Vagina (tissue), 2 donors: ENCODE results near the gene ARHGAP19. TPM values are rescaled to one million over a fixed set of nuclear protein-coding genes. Genes with fewer than 3 reads are reported as not detected.
"Not testable (repeated sequence)": the region's sequence is repeated elsewhere in the genome, so short reads cannot be mapped to it uniquely, and the experiment has no call there.

Experiments
- DNase-seq, 2 donors: peaks; one replicate each; pipeline ENCODE4 v3.0.0-alpha.2; 2017; ENCODE audit errors: extremely low spot score in 2 of 2
- H3K27ac ChIP-seq: fragments of 200-600 bp; sonication (generic); one replicate; pipeline ENCODE4 v1.5.1; 2019
- H3K27me3 ChIP-seq: fragments of 200-600 bp; sonication (generic); one replicate; pipeline ENCODE4 v1.5.1; 2019
- H3K36me3 ChIP-seq, 2 donors: fragments of 200-600 bp; sonication (generic); one replicate each; pipeline ENCODE4 v1.5.1; 2017 to 2019
- H3K4me1 ChIP-seq: fragments of 200-600 bp; sonication (generic); one replicate; pipeline ENCODE4 v1.5.1; 2019
- H3K4me3 ChIP-seq, 2 donors: fragments of 200-600 bp; sonication (generic); 1 replicate in 1 of 2; 2 replicates in 1 of 2; pipeline ENCODE4 v1.5.1; 2016 to 2019
- H3K9me3 ChIP-seq: fragments of 200-600 bp; sonication (generic); one replicate; pipeline ENCODE4 v1.5.1; 2019
- POLR2A ChIP-seq, 2 donors: fragments of 450-650 bp; IDR thresholded peaks; one replicate each; pipeline ENCODE4 v1.6.1; 2017; ENCODE audit warnings: antibody characterized with exemption in 2 of 2, mild to moderate bottlenecking in 2 of 2, moderate library complexity in 2 of 2
- POLR2AphosphoS5 ChIP-seq, 2 donors: sonication (generic); formaldehyde crosslinking; IDR thresholded peaks; one replicate each; pipeline ENCODE4 v1.9.0; 2017; ENCODE audit warnings: antibody characterized with exemption in 2 of 2, mild to moderate bottlenecking in 2 of 2, low read depth in 1 of 2; ENCODE audit not compliant: insufficient read depth in 1 of 2
- intact Hi-C: fragments of 100-400 bp; cut with DNase I; formaldehyde crosslinking; loops from one replicate; pipeline ENCODE4 v1.15.1; 2023
- total RNA-seq: library from RNA; depleted of rRNA; stranded (reverse); fragments of >200 nt; gene quantifications from one replicate; pipeline ENCODE4 v1.2.3, GENCODE V29; 2016
- TF ChIP-seq, protein P1 (sequence below), 3 experiments: fragments of 450-650 bp in 2 of 3; fragments of 200-600 bp in 1 of 3; sonication (generic) in 1 of 3; IDR thresholded peaks; one replicate each; pipeline ENCODE4 v1.5.1; 2017 to 2019; ENCODE audit warnings: antibody characterized with exemption in 3 of 3, mild to moderate bottlenecking in 2 of 3, moderate library complexity in 2 of 3

Gene ARHGAP19
- total RNA-seq, 1 donor from 2014 or later = 3.9 TPM

DNA sequence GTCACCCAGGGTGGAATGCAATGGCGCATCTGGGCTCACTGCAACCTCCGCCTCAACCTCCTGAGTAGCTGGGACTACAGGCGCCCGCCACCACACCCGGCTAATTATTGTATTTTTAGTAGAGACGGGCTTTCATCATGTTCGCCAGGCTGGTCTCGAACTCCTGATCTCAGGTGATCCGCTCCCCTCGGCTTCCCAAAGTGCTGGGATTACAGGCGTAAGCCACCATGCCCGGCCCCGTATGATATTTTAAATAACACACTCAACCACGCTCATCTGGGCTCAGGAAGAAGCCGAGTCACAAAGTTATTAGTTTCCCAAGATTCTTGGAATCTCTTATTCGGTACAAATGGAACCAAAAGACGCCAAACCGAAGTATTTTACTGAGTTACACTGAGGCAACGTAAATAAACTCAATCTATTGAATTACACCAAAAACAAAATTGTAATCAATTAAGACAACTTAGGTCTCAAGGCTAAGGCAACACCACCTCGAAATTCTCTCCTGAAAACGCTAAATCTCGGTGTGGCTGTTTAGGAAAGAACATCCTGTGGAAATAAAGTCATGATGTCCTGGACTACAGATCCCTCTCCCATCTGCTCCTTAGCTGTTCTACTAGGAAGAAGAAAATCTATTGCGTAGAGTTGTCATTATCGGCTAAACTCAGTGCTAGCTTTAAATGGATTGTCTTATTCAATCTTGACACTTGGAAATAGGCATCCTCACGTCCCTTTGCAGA, 910 bp downstream of the ARHGAP19 start:
- Histone ChIP-seq H3K4me3 (peak overlapping the region; percentile 73 to 97), H3K9me3 (no peaks in the 10 kb centered on the region), H3K4me1 (peaks cover 8% of the 10 kb centered on the region), H3K27me3 (no peaks in the 10 kb centered on the region), H3K27ac (peak overlapping the region; percentile 90), H3K36me3 (no peaks in the 10 kb centered on the region)
- intact Hi-C loops = loop anchor here (5.0 kb wide), 1 partner anchor 41 kb away; the partner anchor contains the start of gene FRAT2
- no peak for DNase-seq
- TF ChIP-seq, protein P1, sequence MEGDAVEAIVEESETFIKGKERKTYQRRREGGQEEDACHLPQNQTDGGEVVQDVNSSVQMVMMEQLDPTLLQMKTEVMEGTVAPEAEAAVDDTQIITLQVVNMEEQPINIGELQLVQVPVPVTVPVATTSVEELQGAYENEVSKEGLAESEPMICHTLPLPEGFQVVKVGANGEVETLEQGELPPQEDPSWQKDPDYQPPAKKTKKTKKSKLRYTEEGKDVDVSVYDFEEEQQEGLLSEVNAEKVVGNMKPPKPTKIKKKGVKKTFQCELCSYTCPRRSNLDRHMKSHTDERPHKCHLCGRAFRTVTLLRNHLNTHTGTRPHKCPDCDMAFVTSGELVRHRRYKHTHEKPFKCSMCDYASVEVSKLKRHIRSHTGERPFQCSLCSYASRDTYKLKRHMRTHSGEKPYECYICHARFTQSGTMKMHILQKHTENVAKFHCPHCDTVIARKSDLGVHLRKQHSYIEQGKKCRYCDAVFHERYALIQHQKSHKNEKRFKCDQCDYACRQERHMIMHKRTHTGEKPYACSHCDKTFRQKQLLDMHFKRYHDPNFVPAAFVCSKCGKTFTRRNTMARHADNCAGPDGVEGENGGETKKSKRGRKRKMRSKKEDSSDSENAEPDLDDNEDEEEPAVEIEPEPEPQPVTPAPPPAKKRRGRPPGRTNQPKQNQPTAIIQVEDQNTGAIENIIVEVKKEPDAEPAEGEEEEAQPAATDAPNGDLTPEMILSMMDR (IDR thresholded peaks at IDR 0.05) = no peak
- TF ChIP-seq POLR2AphosphoS5 (IDR thresholded peaks at IDR 0.05; ENCODE audit: insufficient read depth in 1 of 2, low read depth in 1 of 2) = no peak
- TF ChIP-seq POLR2A (IDR thresholded peaks at IDR 0.05) = no peak

GRCh38 chr10:97290576-97291356, 1.7 kb downstream of the ARHGAP19 start:
- H3K4me1 ChIP-seq, H3K27me3 ChIP-seq, DNase-seq, H3K27ac ChIP-seq, H3K9me3 ChIP-seq, H3K36me3 ChIP-seq, H3K4me3 ChIP-seq: not testable (repeated sequence)
- intact Hi-C loops = loop anchor here (5.0 kb wide), 1 partner anchor 42 kb away; the partner anchor contains the start of gene FRAT2

DNA sequence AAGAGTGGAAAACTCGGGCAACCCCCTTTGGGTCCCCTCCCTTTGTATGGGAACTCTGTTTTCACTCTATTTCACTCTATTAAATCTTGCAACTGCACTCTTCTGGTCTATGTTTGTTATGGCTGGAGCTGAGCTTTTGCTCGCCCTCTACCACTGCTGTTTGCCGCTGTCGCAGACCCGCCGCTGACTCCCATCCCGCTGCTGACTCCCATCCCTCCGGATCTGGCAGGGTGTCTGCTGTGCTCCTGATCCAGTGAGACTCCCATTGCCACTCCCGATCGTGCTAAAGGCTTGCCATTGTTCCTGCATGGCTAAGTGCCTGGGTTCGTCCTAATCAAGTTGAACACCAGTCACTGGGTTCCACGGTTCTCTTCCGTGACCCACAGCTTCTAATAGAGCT, 2.4 kb downstream of the ARHGAP19 start:
- H3K4me1 ChIP-seq, H3K9me3 ChIP-seq, H3K4me3 ChIP-seq, DNase-seq, H3K36me3 ChIP-seq, H3K27me3 ChIP-seq, H3K27ac ChIP-seq: not testable (repeated sequence)
- intact Hi-C loops = loop anchor here (5.0 kb wide), 1 partner anchor 42 kb away; the partner anchor contains the start of gene FRAT2

DNA sequence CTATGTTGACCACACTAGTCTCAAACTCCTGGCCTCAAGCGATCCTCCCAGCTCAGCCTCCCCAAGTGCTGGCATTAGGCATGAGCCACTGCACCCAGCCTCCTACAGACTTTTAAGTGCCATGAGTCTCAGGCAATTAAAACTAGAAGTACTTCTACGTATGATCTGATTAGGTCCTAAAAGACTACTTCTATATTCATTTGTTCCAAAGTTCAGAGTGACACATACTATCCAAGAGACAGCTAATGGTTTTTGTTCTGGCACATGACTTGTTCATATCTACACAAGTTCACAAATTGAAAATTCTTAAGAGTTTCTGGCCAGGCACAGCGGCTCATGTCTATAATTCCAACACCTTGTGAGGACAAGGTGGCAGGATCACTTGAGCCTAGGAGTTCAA, 11.7 kb downstream of the ARHGAP19 start:
- TF ChIP-seq POLR2AphosphoS5 (IDR thresholded peaks at IDR 0.05; ENCODE audit: insufficient read depth in 1 of 2, low read depth in 1 of 2) (no peak), POLR2A (IDR thresholded peaks at IDR 0.05) (no peak)
- TF ChIP-seq, protein P1 (IDR thresholded peaks at IDR 0.05) = no peak
- Histone ChIP-seq H3K4me1 (peaks cover 23% of the 10 kb centered on the region), H3K27ac (no peak overlapping the region), H3K36me3 (no peaks in the 10 kb centered on the region), H3K4me3 (no peak overlapping the region), H3K9me3 (no peaks in the 10 kb centered on the region), H3K27me3 (no peaks in the 10 kb centered on the region)
- intact Hi-C loops = no loop called here
- DNase-seq = no peak

- no peak for DNase-seq
- no peak overlapping the region for H3K4me3 ChIP-seq
- TF ChIP-seq POLR2A (IDR thresholded peaks at IDR 0.05) (no peak), POLR2AphosphoS5 (IDR thresholded peaks at IDR 0.05; ENCODE audit: insufficient read depth in 1 of 2, low read depth in 1 of 2) (no peak)
- TF ChIP-seq, protein P1 (IDR thresholded peaks at IDR 0.05) = no peak
- H3K4me1 ChIP-seq = peaks cover 23% of the 10 kb centered on the region
- no peaks in the 10 kb centered on the region for H3K9me3 ChIP-seq
- intact Hi-C loops = loop anchor here (5.0 kb wide), 1 partner anchor 53 kb away; the partner anchor contains the start of gene FRAT2
- peak overlapping the region; percentile 46 for H3K27ac ChIP-seq
- no peaks in the 10 kb centered on the region for H3K36me3 ChIP-seq
- no peaks in the 10 kb centered on the region for H3K27me3 ChIP-seq
Observed at GRCh38 chr10:97279121-97279815, 13.2 kb downstream of the ARHGAP19 start.
